ENCODE measurements around the gene CCDC47.
A peak's percentile ranks its signal among the peaks of the same experiment; 100 is the strongest.
"Not testable (repeated sequence)": the region's sequence is repeated elsewhere in the genome, so short reads cannot be mapped to it uniquely, and the experiment has no call there.

CCDC47 gene

DNA sequence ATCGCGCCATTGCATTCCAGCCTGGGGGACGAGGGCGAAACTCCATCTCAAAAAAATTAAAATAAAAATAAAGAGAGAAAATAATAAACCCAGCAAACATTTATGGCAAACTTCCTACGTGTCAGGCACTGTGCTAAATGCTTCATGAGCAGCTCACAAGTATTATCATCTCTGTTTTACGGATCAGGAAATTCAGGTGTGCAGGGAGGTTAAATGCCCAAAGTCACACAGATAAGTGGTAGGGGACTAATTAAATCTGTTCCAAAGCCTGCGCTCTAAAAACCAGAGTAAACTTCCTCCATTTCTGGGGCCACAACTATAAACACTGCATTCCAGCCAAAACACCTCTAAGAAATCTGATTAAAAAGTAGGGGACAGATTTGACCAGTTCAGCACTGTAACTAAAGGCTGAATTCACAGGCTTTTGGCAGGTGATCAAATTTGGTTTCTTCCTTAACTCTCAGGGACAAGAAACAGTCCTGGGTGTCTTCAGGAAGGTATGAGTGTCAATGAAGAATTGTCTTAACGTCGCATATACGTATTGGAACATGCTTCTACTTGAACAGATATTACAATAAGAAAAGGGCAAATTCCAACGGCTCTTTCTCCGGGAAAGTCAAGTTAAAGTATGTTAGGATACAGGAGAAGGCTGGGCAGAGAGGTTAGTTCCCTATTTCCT lies 32.8 kb downstream of the CCDC47 start:
- FAIRE-seq (no peak), DNase-seq (ENCODE audit: insufficient read length, low spot score) (no peak)

DNA sequence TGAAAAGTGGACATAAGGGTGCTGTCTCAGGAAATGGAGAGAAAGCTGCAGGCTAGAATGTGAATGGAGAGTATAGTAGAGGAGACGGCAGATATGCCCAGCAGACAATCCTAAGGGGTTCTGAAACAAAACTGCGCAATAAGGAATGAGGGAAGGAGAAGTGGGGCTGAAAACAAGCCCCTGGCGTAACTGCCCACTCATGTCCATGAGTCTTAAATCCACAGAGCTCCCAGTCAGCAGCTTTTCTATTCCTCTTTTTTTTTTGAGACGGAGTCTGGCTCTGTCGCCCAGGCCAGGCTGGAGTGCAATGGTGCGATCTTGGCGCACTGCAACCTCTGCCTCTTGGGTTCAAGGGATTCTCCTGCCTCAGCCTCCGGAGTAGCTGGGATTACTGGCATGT lies 37.7 kb downstream of the CCDC47 start:
- DNase-seq (ENCODE audit: insufficient read length, low spot score) (no peak), FAIRE-seq (no peak)

DNA sequence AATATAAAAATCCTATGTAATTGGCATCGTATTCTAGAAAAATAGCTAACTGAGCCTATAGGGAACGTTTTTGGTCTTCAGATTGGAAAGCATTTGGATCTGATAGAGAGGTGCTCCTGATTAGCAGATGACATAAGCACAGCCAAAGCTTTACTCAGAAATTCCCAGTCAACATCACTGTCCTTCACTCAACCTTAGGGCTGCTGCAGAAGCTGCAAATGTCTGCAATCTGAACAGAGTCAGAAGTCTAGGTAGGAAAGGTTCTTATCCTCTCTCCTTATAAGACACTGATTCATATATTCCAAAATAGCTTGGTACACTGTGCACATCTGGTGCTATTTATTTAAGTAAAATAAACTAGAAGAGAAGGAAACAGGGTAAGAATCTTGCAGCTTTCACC lies 51.0 kb downstream of the CCDC47 start:
- no peak for DNase-seq (ENCODE audit: insufficient read length, low spot score)
- FAIRE-seq = no peak

DNA sequence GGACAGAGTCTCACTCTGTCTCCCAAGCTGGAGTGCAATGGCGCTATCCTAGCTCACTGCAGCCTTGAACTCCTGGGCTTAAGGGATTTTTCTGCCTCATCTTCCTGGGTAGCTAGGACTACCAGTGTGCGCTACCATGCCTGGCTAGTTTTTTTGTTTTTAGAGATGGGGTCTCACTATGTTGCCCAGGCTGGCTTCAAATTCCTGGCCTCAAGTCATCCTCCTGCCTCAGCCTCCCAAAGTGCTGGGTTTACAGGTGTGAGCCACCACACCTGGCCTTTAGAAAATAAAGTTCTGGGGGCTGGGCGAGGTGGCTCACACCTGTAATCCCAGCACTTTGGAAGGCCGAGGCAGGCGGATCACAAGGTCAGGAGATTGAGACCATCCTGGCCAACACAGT lies 53.2 kb downstream of the CCDC47 start:
- not testable (repeated sequence) for FAIRE-seq; DNase-seq (ENCODE audit: insufficient read length, low spot score)

DNA sequence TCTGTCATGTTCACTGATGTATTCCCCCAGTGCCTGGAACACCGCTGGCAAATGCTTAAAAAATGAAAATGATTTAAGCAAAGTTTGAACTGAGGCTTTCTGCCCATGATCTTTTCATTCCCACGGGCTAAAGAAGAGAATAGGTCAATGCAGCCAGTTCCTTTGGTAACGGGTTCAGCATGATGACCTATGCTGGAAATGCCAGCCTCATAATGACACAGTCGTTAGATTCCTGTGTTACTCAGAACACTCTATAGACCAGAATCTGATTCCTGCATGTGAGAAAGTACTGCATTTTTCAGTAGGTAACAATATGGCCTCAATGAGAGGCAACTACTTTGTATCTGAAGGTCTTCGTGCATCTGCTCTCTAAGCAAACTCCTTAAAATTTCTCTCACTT lies 54.4 kb downstream of the CCDC47 start:
- DNase-seq (ENCODE audit: insufficient read length, low spot score) = no peak
- FAIRE-seq = no peak

DNA sequence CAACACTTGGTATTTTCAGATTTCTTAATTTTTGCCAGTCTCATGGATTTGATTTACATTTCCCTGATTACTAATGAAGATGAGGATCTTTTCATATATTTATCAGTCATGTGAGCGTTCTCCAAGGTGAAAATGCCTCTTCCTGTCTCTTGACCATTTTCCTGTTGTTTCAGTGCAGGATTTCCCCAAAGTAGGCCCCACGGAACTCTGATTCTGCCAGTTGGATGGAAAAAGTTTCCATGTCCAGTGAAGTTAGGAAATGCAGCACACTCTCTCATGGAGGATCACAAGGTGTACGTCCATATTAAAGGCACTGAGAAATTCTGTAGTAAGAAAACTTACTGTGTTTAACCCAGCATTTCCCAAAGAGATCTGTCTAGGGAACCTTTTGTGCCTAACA lies 57.0 kb downstream of the CCDC47 start:
- FAIRE-seq (no peak), DNase-seq (ENCODE audit: insufficient read length, low spot score) (no peak)

DNA sequence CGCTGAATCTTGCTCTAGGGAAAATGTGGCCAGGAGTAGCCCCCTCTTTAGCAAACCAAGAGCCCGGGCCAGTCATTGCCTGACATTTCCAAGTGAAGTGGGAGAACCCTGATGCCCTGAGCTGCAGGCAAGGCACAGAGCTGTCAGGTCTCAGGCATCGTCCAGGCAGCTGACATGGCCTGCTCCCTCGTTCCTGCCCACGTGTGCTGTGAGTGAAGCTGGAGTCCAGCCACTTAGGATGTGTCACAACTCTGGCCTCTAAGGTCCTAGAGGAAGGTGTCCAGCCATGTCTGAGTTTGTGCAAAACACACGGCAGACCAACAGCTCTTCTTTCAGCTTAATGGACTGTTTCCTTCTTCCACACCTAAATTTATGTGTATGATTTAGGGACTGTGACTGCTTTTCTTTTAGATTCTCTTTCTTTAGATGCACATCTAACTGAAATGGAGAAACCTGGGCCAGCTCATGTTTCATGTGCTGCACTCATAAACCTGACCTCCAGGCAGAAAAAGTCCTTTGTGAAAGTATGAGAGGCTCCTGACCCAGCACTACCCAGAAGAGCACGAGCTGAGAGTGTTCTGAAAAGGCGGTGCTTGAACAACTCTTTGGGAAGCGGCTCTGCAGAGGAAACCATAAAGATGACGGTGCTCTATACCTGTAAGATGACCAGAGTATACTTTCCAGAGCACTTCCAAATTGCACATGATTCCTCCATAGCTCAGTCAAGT lies 58.7 kb downstream of the CCDC47 start:
- DNase-seq (ENCODE audit: insufficient read length, low spot score) (no peak), FAIRE-seq (no peak)

DNA sequence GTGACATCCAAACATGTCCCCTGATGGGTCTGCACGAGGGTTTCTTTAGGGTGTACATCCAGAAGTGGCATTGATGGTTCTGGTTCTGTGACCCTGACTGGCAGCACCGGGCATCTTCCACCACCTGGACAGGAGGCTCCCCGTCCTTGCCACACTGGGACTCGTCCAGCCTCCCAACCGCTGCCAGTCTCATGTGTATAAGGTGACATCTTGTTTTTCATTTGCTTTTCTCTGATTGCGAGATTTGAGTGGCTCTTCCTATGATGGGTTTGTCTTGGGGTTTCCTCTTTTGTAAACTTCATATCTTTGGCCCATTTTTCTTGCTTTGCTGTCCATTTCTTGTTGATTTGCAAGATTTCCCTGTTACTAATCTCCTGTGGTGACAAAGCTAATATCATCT lies 64.3 kb downstream of the CCDC47 start:
- no peak for FAIRE-seq

DNA sequence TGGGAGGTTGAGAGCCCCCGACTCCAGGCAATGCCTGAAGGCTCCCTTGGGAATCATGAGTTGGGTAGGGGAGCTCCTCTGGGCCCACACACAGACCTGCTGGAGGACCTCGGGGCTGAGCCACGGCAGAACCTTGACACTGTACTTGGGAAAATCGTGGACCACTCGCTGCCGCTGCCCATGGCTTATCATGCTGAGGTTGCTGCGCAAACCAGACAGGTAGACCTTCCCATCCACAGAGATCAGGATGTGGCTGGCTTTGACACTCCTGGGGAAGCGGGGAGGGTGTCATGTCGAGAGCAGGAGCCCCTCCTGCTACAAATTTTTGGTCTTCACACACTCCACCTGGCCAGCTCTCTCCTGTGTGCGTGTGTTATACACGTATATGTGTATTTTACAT lies 66.2 kb downstream of the CCDC47 start:
- FAIRE-seq (no peak), DNase-seq (ENCODE audit: insufficient read length, low spot score) (no peak)

More for the DNA sequence above, 64.3 kb downstream of the CCDC47 start:
- DNase-seq (ENCODE audit: insufficient read length, low spot score) = no peak

DNA sequence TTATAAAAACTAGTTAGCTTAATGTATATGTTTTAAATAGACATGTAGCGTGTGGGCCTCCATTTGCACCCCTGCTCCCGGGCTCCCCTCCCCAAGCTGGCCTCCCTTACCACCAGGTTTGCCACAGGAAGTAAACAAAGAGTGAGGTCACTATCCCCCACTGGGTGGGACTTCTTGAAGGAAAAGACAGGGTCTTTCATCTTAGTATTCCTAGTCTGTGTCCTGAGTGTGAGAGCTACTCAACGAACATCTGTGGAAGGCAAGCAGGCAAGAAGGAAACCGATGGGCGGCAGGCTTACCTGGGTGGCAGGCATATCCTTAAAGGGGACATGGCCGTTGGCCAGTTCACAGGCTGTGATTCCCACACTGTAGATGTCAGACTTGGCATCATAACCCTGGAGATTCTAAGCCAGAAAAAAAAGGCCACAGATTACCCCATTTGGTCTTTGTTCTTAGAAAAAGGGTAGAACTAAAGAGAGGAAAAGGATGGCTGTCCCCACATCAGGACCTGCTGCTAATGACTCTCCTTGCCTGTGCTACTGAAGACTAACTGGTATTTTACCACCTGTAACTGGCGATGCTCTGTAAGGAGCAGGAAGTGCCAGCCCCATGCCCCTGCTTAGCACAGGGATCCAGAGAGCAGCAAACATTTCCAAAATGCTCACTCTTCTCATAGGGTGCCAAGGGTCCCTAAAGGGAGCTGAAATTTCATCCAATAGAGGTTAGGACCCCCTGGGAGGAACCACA lies 66.9 kb downstream of the CCDC47 start:
- DNase-seq (ENCODE audit: insufficient read length, low spot score) = no peak
- FAIRE-seq = no peak

DNA sequence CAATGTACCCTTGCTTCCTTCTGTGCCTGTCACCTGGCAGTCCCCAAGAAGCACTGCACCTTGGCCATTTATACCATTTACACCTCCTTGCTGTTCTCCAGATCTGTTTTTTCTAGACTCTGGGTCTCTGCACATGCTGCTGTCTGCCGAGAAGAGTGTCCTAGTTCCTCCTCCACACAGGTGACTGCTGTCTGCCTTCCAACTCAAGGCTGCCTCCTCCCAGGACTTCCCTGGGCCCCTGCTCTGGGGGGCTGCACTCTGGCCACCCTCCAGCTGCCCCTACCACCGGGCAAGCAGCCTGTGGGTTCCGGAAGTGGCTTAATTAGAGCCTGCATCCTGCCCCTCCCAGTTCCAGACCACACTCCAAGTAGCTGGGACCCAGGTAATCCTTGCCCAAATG lies 67.7 kb downstream of the CCDC47 start:
- DNase-seq (ENCODE audit: insufficient read length, low spot score) (no peak), FAIRE-seq (no peak)

DNA sequence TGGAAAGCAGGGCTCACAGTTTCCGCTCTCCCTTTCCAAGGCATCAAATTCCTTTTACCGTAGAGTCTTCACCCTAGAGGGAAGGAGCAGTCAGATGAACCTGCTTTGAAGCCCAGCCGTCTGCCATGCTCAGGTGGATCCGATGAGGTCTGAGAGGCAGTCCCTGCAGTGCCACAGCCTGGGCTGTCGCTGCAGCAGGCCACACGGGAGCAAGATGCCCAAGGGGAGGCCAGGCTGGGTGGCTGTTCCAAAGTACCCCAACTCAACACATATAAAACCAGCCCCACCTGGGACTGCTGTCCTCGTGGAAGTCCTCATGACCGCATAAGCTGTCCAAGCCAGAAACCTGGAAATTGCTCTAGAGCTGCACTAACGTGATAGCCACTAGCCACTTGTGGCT lies 68.6 kb downstream of the CCDC47 start:
- FAIRE-seq = no peak
- no peak for DNase-seq (ENCODE audit: insufficient read length, low spot score)

DNA sequence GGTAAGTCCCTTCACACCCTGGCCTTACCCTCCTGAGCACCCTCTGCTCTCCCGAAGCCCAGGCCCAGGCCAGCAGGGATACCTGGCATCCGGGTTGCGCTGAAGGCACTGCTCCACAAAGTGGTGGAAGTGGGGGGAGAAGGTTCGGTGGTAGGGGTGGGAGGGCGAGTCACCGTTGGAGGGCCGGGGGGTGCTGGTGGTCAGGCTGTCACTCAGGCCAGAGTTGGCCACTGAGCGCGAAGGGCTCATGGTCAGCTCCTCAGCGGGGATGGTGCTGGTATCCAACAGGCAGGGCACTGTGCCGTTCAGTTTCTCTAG lies 69.2 kb downstream of the CCDC47 start:
- DNase-seq (ENCODE audit: insufficient read length, low spot score) = no peak
- no peak for FAIRE-seq

DNA sequence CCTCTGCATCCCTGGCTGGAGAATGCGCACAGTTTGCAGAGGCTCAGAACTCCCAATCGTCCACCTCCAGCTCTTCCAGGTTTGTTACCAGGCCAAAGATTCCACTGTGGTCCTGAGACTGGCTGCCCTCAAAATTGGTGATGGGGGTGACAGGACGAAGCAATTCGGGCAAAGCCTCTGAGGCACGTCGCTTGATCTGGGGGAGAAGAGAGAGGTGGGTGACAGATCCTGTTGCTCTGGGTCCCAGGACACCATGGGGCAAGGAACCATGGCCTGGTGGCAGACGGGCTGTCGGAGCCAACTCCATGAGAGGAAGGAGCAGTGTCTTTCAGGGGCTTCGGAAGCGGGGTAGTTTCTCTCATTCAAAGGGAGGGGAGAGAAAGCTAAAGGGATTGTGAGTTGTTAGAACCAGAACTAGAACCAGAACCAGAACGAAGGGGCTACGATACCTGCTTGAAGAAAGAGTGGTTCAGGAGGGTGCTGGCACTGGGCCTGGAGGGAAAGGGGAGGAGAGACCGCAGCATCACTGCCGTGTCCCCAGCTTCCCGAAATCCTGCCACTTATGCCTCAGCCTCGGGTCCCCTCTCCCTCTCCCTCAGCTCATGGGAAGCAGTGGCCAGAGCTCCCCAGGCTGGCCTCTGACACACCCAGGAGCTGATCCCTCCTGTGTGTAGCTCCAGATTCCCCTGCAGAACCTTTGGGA lies 69.7 kb downstream of the CCDC47 start:
- DNase-seq (ENCODE audit: insufficient read length, low spot score) (no peak), FAIRE-seq (no peak)

DNA sequence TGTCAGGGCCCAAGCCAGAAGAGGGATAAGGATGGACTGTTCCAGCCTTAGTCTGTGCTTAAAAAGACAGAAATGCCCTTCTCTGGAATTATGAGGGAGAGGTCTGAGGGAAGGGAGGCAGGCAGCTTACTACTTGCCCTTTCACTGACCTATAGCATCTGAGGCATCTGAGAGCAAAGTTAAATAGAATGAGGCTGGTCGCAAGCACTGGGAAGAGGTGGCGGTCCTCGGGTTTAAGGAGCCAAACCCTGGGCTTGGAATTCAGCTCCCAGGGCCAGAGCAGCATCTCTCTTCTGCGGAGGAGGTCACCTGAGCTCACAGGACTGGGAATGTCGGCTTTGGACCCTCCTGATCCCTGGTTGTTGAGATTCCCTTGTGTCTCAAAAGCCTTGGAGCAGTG lies 70.4 kb downstream of the CCDC47 start:
- FAIRE-seq (no peak), DNase-seq (ENCODE audit: insufficient read length, low spot score) (no peak)

DNA sequence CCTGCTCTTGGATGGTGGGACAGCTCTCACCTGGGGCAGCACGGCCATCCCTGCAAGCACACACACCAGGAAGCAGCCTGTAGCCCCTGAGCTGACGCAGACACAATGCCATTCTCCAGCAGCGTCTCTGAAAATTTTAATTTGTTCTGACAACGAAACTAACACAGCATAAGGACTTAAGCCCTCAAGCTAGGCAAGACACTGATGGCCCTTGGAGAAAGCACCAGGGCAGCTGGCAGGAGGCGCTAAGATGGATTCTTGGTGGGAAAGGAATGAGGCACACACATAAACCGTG lies 70.7 kb downstream of the CCDC47 start:
- DNase-seq (ENCODE audit: insufficient read length, low spot score) = no peak
- no peak for FAIRE-seq

DNA sequence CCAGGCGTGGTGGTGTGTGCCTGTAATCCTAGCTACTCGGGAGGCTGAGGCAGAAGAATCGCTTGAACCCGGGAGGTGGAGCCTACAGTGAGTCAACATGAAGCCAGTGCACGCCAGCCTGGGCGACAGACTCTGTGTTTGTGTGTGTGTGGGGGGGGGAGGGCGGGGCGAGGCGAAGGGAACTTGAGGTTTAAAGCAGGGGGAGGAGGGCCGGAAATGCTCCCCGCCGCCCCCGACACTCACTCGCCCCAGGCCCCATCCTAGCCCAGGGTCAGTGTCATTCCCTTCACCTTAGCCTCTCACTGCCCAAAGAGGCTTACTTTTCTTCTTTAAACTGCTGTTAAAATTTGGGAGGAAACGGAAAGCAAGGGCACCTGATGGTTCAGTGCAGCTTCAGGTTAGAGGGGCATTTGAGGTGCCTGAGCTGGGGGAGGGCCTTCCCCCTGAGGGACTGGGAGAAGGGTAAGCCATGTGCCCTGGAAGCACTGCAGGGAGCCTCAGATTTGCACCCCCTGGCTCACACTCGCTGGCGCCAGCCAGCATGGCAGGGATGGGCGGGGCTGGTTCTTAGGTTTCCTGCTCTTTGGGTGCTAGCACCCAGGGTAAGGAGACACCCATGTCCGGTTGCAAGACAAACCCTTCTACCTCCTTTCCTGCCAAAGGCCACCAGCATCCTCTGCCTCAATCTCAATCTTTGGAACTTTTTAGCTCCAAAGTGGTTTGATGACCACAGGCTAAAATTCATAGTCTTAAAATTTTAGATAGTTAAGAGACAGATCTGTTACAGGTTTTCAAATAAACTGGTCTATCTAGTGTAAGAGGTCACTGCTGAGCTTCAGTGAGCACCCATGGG lies 71.3 kb downstream of the CCDC47 start:
- FAIRE-seq (peak; percentile 87), DNase-seq (ENCODE audit: insufficient read length, low spot score) (peak; percentile 56)

DNA sequence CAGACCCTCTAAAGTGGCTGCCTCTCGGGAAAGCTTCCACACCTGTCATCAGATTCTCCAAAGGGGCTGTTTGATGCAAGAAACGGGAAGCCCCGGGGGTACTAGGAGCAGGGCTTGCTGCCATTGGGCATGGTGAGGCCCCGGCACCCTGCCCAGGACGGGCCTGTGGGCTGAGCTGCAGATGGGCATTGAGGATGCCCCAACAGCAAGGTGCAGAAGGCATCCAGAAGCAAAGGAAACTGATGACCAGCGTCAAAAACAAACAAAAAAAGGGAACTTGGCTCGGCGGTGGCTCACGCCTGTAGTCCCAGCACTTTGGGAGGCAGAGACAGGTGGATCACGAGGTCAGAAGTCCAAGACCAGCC lies 72.0 kb downstream of the CCDC47 start:
- FAIRE-seq (peak; percentile 59), DNase-seq (ENCODE audit: insufficient read length, low spot score) (no peak)

DNA sequence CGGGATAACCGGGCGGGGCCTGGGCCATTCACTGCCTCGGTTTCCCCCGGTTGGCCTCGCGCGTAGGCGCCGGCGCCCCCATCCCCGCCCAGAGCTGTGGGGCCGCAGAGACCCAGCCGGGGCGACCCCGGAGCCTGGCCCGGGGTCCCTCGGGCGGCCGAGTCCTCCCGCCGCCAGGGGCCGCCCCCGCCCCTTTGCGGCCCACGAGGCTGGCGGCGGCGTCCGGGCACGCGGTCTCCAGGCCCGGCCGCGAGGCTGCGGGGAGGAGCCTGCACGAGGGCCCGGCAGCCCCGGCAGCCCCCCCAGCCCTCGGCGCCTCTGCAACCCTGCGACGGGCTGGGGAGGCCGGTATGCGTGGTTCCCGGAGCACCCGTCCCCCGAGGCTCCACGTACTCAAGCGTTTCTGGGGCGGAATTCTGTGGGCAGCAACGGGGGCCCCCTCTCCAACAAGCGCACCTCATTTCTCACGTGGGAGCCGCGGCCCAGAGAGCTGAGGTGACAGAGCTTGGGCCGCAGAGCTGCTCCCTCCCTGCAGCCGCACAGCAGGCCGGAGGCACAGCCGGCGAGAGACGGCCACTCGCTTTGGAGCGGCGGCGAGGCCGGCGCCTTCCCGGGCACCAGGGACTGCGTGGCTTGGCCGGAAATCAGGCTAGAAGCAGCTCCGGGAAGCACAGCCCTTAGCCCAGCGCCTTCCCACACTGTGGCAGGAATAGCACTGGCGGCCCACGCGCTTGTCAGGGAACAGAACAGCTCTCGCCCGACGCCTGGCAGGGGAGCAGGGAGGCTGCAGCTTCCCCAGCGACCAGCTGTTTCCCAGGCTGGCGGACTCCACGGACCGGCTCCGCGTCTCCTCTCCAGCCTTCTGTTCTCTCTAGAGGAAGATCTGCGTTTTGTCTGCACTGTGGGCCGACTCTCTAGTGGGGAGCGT lies 72.6 kb downstream of the CCDC47 start:
- FAIRE-seq = no peak

More for the DNA sequence above, 72.6 kb downstream of the CCDC47 start:
- DNase-seq (ENCODE audit: insufficient read length, low spot score) = no peak
